Adrenal gland (tissue), 5 donors: ENCODE measurements around the gene THAP2.

Experiments used
- POLR2A ChIP-seq, 2 donors: fragments of 450-650 bp; IDR thresholded peaks; one replicate each; pipeline ENCODE4 v1.6.1; 2017; ENCODE audit warnings: antibody characterized with exemption in 2 of 2, mild to moderate bottlenecking in 2 of 2, moderate library complexity in 1 of 2
- TF ChIP-seq, protein P1 (sequence below), 6 experiments: fragments of 450-650 bp in 4 of 6; fragments of 200-600 bp in 2 of 6; sonication (generic) in 1 of 6; IDR thresholded peaks; 1 replicate in 5 of 6; 2 replicates in 1 of 6; pipeline versions ENCODE4 v1.5.1 to v1.8.0; 2016 to 2021; ENCODE audit warnings: antibody characterized with exemption in 6 of 6, mild to moderate bottlenecking in 2 of 6, moderate library complexity in 1 of 6
- donor health status: DM: no; HTN: no; CAD: no.

DNA sequence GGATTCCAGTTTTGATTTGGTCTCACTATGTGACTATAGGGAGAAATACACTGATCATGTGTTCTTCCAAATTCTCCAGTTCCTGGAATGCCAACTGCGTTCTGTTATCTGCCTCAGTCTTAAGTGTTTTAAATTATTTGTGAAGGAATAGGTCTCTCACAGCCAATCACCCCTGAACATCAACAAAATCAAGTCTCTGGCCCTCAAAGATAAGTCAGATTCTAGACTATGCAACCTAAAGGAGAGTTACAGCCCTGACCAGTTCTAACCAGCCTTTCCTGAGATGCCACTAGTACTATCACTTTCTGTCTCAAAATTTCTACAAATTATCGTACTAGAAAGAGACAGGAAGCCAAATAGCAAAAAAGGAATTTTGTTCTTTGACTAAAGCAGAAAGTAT, 22.7 kb upstream of the THAP2 start:
- TF ChIP-seq, protein P1, sequence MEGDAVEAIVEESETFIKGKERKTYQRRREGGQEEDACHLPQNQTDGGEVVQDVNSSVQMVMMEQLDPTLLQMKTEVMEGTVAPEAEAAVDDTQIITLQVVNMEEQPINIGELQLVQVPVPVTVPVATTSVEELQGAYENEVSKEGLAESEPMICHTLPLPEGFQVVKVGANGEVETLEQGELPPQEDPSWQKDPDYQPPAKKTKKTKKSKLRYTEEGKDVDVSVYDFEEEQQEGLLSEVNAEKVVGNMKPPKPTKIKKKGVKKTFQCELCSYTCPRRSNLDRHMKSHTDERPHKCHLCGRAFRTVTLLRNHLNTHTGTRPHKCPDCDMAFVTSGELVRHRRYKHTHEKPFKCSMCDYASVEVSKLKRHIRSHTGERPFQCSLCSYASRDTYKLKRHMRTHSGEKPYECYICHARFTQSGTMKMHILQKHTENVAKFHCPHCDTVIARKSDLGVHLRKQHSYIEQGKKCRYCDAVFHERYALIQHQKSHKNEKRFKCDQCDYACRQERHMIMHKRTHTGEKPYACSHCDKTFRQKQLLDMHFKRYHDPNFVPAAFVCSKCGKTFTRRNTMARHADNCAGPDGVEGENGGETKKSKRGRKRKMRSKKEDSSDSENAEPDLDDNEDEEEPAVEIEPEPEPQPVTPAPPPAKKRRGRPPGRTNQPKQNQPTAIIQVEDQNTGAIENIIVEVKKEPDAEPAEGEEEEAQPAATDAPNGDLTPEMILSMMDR (IDR thresholded peaks at IDR 0.05): no peak
- TF ChIP-seq POLR2A (IDR thresholded peaks at IDR 0.05): no peak
